GM19025 (cell line): ENCODE results near the gene PREB.

Experiments used
- ATAC-seq: cut with Tn5 transposase; IDR thresholded peaks from one replicate; pipeline ENCODE4 v1.9.1; 2021; ENCODE audit warnings: mild to moderate bottlenecking, low read depth, moderate library complexity; ENCODE audit not compliant: unreplicated experiment

Gene PREB

GRCh38 chr2:27085062-27085672, 49.3 kb downstream of the PREB start:
- no peak for ATAC-seq

GRCh38 chr2:27084297-27085061, 50.0 kb downstream of the PREB start:
- ATAC-seq = no peak

GRCh38 chr2:27083410-27084296, 50.8 kb downstream of the PREB start:
- ATAC-seq = no peak

GRCh38 chr2:27082773-27083409, 51.5 kb downstream of the PREB start:
- no peak for ATAC-seq

- ATAC-seq = no peak
Measured at GRCh38 chr2:27081984-27082772, 52.3 kb downstream of the PREB start.
